LNCaP clone FGC (cell line): Measurements from ENCODE around the gene CFAP99.

Experiments used
- DNase-seq: peaks from one replicate; pipeline ENCODE4 v3.0.0-alpha.2; 2011; ENCODE audit warnings: low read depth
- H3K4me3 ChIP-seq: 2 replicates; pipeline ENCODE4 v1.5.1; 2011; ENCODE audit warnings: mild to moderate bottlenecking, low read depth, low read length, control low read depth
- CTCF ChIP-seq: IDR thresholded peaks from 2 replicates; pipeline ENCODE4 v1.5.1; 2012; ENCODE audit warnings: mild to moderate bottlenecking; ENCODE audit not compliant: control insufficient read depth, insufficient read depth; ENCODE audit errors: extremely low read depth

Gene CFAP99

DNA sequence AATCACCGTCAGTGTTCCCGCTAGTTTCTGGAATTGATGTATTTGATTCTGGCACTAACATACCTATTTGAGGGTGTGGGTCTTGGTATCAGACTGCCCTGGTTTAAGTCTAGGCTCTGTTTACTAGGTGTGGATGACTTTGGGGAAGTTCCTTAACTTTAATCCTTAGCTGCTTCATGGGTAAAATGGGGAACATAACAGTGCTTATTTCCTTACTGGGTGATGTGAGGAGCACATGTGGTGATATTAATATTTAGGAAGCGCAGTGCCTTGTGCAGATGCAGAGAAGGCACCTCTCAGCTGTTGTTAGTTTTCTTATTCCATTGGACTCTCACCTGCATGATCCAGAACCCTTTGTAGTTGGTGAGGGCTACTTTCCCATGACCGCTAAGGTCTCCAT lies 67.2 kb downstream of the CFAP99 start:
- no peak overlapping the region for H3K4me3 ChIP-seq
- DNase-seq = no peak
- no peak for TF ChIP-seq CTCF

- TF ChIP-seq CTCF = no peak
- H3K4me3 ChIP-seq = no peak overlapping the region
- DNase-seq = no peak
Observed at GRCh38 chr4:2486981-2487380, 68.2 kb downstream of the CFAP99 start.

DNA sequence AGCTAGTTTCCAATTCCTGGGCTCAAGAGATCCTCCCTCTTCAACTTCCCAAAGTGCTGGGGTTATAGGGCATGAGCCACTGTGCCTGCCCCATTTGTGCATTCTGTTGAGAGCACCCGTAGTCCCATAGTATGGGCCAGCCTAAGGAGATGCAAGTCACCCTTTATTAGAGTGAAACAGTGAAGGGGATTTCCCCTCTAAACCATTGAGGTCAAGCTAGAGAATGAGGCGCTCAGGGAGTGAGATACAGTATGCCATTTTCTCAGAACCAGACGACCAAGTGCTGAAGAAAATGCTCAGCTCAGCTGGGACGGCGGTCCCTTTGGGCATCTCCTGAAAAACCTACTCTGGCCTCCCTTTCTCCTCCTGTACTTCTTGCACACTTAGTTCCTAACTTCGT lies 68.9 kb downstream of the CFAP99 start:
- no peak for TF ChIP-seq CTCF
- no peak overlapping the region for H3K4me3 ChIP-seq
- no peak for DNase-seq

- no peak for DNase-seq
- TF ChIP-seq CTCF = no peak
- peak overlapping the region; percentile 19 for H3K4me3 ChIP-seq
Observed at GRCh38 chr4:2489081-2489805, 70.5 kb downstream of the CFAP99 start.

DNA sequence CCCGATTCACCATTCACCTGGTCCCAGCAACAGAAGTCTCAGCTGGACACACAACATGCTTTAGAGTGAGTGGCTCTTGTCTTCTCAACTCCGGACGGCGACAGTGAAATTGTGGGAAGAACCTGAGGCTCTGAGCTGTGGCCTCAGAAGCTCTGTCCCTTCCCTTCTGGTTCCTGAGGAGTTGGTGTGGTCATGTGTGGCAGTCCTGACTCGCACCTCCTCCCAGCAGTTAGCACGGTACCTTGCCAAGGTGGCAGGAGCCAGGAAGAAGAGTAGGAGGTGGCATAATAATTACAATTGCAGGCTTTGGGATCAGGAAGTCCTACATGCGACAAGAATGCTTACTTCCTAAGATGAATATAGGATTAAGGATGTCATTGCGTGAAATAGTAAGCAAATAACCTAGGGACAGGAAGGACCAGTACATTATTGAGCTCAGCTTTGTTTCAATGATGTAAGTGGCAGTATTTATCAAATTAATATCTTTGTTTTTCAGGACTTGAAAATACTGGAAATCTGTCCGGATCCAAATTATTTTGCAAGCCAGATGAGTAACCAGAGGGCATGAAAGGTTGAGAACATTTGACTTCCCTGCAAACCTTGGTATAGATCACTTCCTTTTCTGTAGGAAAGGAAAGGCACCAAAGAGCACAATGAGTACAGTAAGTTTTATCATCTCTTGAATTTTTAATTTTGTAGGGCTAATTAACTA lies 71.2 kb downstream of the CFAP99 start:
- no peak for TF ChIP-seq CTCF
- peak overlapping the region; percentile 19 for H3K4me3 ChIP-seq

DNA sequence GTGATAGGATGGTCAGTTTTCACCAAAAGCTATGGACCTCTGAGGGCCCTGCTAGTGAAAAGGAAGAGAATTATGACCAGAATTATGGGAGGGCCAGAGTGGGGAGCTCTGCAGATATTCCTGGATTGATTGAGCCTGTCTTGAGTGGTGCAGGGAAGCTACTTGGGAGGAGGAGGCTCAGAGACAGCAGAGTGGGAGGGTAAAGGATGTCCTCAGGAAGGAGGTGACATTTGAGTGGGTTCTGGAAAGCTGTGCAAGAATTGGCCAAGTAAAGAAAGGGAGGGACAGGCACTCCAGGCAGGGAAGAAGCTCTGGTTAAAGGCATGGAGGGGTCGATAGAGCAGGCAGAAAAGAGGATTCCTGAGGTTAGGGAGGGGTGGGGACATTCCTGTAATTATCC lies 74.2 kb downstream of the CFAP99 start:
- TF ChIP-seq CTCF = no peak
- H3K4me3 ChIP-seq = no peak overlapping the region
- DNase-seq = no peak

More for the DNA sequence above, 71.2 kb downstream of the CFAP99 start:
- DNase-seq = peak; percentile 82
